GM23248 (cell line): Measurements from ENCODE around the gene GRN.

Experiments used
- EZH2 ChIP-seq: fragments of 200-600 bp; sonication (generic); IDR thresholded peaks from 2 replicates; pipeline ENCODE4 v1.6.1; 2018; ENCODE audit warnings: antibody characterized with exemption, mild to moderate bottlenecking; ENCODE audit not compliant: insufficient read depth, poor library complexity, severe bottlenecking
- EZH2phosphoT487 ChIP-seq: fragments of 200-600 bp; sonication (generic); IDR thresholded peaks from 2 replicates; pipeline ENCODE4 v1.6.1; 2018; ENCODE audit warnings: antibody characterized with exemption, moderate library complexity, mild to moderate bottlenecking, low read depth; ENCODE audit not compliant: insufficient read depth

DNA sequence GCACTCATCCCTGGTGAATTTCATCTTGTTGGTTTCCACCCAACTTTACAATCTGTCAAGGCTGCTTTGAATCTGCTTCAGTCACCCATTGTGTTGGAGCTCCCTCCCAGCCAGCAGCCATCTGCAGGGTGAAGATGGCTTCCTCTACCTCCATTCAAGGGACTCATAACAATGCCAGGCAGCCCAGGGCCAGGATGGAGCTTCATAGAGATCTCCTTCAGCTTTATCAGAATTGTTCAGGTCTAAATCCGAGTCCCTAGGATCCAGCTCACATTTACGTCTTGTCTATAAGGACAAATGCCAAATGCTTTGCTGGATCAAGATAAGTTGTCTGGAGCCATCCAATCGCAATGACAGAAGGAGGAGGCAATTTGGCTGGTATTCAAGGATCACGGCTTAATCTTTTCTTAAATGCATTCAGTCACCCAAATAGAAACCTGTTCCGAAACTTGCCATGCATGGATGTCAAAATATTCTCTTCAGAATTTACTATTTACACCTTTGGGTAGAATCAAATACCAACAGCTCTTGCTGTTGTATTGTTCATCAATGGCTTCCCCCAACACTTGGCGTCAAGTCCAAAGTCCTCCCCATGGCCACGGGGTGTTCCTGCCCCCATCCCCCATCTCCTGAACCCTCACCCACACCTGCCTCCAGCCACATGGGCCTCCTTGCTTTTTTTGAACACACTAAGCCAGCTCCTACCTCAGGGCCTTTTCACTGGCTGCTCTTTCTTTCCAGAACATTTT lies 22.3 kb downstream of the GRN start:
- TF ChIP-seq EZH2 (no peak), EZH2phosphoT487 (no peak)
